Measurements from ENCODE around the gene FLNB.

- TF ChIP-seq ATF6 (CRISPR knock-in tag; IDR thresholded peaks at IDR 0.05): no peak
- no peak for TF ChIP-seq CTCF (IDR thresholded peaks at IDR 0.05)
Observed at GRCh38 chr3:58084166-58084565, 75.9 kb downstream of the FLNB start.
